Stimulated activated naive CD8-positive, alpha-beta T cell treated with anti-CD3 and anti-CD28 coated beads, Interleukin-15, amount 100 ng/mL, for 72 hours (primary cell): ENCODE data around the gene CEACAM5.
"Not testable (repeated sequence)": the region's sequence is repeated elsewhere in the genome, so short reads cannot be mapped to it uniquely, and the experiment has no call there.

Source experiments
- ATAC-seq: fragments of 150-1000 bp; cut with Tn5 transposase; 2 replicates; pipeline ENCODE4 v1.10.0; 2021; ENCODE audit warnings: mild to moderate bottlenecking, moderate library complexity
- DNase-seq, 2 donors: peaks; one replicate each; pipeline ENCODE4 v3.0.0; 2021 to 2022
- H3K27ac Mint-ChIP-seq, 2 donors: one replicate each; pipeline ENCODE4 v1.8.0; 2022; ENCODE audit warnings: mild to moderate bottlenecking in 2 of 2, mixed read lengths in 2 of 2, moderate library complexity in 2 of 2
- H3K27me3 Mint-ChIP-seq: one replicate; pipeline ENCODE4 v1.8.0; 2022; ENCODE audit warnings: mixed read lengths
- H3K4me1 Mint-ChIP-seq: one replicate; pipeline ENCODE4 v1.8.0; 2022; ENCODE audit warnings: mild to moderate bottlenecking, mixed read lengths
- H3K4me3 Mint-ChIP-seq, 2 donors: one replicate each; pipeline ENCODE4 v1.8.0; 2022; ENCODE audit warnings: mild to moderate bottlenecking in 2 of 2, mixed read lengths in 2 of 2, moderate library complexity in 1 of 2
- H3K9me3 Mint-ChIP-seq, 2 donors: one replicate each; pipeline ENCODE4 v1.8.0; 2022; ENCODE audit warnings: mixed read lengths in 2 of 2

Gene CEACAM5

DNA sequence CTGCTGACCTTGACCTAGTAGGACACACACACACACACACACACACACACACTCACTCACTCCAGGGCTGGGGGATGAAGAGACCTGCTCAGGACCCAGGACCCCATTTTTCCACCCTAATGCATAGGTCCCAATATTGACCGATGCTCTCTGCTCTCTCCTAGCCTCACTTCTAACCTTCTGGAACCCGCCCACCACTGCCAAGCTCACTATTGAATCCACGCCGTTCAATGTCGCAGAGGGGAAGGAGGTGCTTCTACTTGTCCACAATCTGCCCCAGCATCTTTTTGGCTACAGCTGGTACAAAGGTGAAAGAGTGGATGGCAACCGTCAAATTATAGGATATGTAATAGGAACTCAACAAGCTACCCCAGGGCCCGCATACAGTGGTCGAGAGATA, 1.1 kb downstream of the CEACAM5 start:
- not testable (repeated sequence) for H3K4me3 Mint-ChIP-seq, H3K27ac Mint-ChIP-seq, H3K9me3 Mint-ChIP-seq, DNase-seq, ATAC-seq
- peaks cover 11% of the 10 kb centered on the region for H3K4me1 Mint-ChIP-seq
- H3K27me3 Mint-ChIP-seq, result peaks cover 89% of the 10 kb centered on the region

DNA sequence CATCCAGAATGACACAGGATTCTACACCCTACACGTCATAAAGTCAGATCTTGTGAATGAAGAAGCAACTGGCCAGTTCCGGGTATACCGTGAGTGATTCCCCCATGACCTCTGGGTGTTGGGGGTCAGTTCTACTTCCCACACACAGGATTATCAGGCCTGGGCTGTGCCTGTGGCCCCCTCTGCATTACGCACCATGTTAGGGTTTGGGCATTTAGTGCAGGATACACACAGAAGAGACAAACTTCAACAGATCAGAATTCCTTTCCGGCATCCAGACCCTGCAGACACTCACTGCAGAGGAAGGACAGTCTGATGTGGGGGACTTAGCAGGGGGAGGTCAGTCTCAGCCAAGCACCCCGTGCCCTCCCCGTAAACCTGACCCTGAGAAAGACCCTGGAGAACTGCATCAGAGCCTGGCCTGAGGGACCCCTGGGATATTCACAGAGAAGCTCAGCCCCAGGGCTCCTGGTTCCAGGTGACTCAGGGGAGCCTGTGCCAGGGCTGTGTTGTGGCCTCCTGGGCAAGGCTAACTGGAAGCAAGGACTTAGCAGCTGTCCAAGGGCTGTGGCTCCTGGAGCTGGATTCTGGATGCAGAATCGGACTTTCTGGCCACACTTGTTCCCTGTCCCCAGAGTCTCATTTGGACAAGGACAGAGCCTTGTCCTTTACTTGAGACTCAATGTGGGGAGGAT, 1.7 kb downstream of the CEACAM5 start:
- H3K4me1 Mint-ChIP-seq, result peaks cover 11% of the 10 kb centered on the region
- no peaks in the 10 kb centered on the region for H3K9me3 Mint-ChIP-seq
- peaks cover 89% of the 10 kb centered on the region for H3K27me3 Mint-ChIP-seq
- ATAC-seq, result no peak
- no peak overlapping the region for H3K4me3 Mint-ChIP-seq
- no peak for DNase-seq
- no peak overlapping the region for H3K27ac Mint-ChIP-seq

DNA sequence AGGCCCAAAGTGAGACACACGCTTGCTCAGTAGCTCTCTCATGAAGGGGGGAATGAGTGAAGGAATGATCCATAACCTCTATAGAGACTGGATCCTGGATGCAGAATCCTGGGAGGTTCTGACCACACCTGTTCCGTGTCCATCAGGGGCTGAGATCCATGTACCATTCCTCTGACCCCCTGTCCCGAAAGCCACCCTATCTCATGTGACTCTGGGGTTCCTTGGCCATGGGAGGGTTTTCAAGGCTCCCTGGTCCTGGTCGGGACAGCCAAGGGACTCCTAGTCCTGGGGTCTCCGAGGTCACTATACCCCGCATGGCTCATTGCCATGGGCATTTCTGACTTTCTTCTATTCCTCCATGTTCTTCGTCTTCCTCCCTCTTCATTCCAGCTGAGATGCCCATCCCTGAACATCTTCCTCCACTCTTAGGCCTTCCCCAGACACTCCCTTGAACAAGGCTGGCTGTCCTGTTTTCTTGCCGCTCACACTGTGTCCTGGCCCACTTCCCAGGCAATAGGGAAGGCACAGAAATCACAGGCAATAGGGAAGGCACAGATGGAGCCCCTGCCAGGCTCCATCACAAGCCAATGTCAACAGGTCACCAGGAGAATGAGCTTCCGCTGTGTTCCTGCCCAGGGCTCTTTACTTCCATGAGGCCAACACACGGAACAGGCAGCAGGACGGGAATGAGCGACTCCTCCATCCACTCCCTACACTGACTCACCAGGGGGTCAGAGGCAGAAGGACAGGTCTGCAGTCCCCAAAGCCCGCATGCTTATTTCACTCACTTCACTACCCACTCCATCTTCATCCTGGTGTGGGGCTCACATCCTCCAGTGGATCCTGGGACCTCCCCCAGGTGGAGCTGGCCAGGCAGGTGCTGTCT, 3.2 kb downstream of the CEACAM5 start:
- H3K27ac Mint-ChIP-seq, result no peak overlapping the region
- peaks cover 89% of the 10 kb centered on the region for H3K27me3 Mint-ChIP-seq
- H3K4me1 Mint-ChIP-seq, result peaks cover 7% of the 10 kb centered on the region
- no peak overlapping the region for H3K4me3 Mint-ChIP-seq
- H3K9me3 Mint-ChIP-seq, result no peaks in the 10 kb centered on the region
- ATAC-seq, result no peak
- DNase-seq, result no peak

GRCh38 chr19:41714598-41714997, 6.2 kb downstream of the CEACAM5 start:
- no peaks in the 10 kb centered on the region for H3K4me1 Mint-ChIP-seq
- no peak overlapping the region for H3K27ac Mint-ChIP-seq
- no peak overlapping the region for H3K4me3 Mint-ChIP-seq
- no peaks in the 10 kb centered on the region for H3K9me3 Mint-ChIP-seq
- peaks cover 93% of the 10 kb centered on the region for H3K27me3 Mint-ChIP-seq
- DNase-seq (no peak), ATAC-seq (no peak)

DNA sequence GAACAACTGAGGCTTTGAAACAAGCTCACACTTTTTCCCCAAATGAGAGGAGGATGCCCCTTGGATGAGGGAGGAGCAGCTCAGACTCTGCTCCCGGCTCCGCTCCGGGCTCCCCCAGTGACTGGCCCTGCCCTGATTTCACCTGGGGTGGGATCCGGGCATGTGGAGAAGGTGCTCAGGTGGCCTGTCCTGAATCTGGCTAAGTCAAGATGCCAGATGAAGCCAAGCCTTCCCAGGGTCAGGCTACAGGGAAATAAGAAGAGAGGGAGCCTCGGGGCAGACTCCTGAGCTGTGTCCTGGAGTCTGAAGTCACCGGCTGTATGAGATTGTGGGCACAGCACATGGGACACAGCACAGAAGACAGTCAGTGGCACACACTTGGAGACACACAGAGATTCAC, 10.3 kb downstream of the CEACAM5 start:
- Mint-ChIP-seq H3K4me1 (no peaks in the 10 kb centered on the region), H3K27me3 (peaks cover 75% of the 10 kb centered on the region), H3K27ac (no peak overlapping the region), H3K4me3 (no peak overlapping the region), H3K9me3 (no peaks in the 10 kb centered on the region)
- ATAC-seq, result no peak
- no peak for DNase-seq

- Mint-ChIP-seq H3K9me3 (no peaks in the 10 kb centered on the region), H3K4me1 (no peaks in the 10 kb centered on the region), H3K27ac (no peak overlapping the region), H3K4me3 (no peak overlapping the region), H3K27me3 (peaks cover 62% of the 10 kb centered on the region)
- DNase-seq, result no peak
- no peak for ATAC-seq
Observed at GRCh38 chr19:41720103-41720502, 11.7 kb downstream of the CEACAM5 start.

DNA sequence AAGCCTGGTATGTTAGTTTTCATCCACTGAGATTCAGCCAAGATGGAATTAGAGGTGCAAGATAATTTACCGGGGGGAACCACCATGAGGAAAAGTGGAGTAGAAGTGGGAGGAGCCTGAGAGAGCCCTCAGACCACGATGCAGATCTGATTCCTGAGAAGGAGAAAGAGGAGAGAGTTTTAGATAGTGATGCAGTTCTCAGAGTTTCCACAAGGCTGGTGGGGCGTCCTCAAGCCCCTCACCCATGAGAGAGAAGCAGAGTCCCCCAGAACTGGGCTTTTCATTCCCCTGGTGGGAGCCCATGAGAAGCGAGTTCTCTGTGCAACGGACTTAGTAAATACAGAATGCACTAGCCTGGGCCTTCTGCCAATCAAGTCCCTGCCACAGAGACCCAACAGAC, 18.1 kb downstream of the CEACAM5 start:
- Mint-ChIP-seq H3K9me3 (no peaks in the 10 kb centered on the region), H3K4me1 (no peaks in the 10 kb centered on the region), H3K27me3 (peaks cover 33% of the 10 kb centered on the region), H3K4me3 (no peak overlapping the region), H3K27ac (no peak overlapping the region)
- ATAC-seq, result no peak
- no peak for DNase-seq

DNA sequence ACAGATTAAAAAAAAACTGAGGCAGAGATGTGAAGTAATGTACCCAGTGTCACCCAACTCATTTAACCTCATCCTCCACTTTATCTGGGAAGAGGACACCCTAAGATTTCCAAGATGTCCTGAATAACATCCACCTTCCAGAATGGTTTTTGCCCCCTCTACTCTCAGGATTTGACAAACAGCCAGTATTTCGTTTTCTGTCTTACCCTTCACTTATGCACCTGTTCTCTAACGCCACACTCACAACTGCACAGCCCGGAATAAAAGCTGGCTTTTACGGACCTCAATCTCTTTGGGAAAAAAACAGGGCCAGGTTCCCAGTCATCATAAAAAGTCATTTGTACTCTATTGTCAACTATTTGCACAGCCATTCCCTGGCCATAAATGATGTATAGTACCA, 25.7 kb downstream of the CEACAM5 start:
- DNase-seq (no peak), ATAC-seq (no peak)
- H3K9me3 Mint-ChIP-seq, result no peaks in the 10 kb centered on the region
- no peak overlapping the region for H3K27ac Mint-ChIP-seq
- peaks cover 22% of the 10 kb centered on the region for H3K4me1 Mint-ChIP-seq
- H3K4me3 Mint-ChIP-seq, result no peak overlapping the region
- peaks cover 61% of the 10 kb centered on the region for H3K27me3 Mint-ChIP-seq

DNA sequence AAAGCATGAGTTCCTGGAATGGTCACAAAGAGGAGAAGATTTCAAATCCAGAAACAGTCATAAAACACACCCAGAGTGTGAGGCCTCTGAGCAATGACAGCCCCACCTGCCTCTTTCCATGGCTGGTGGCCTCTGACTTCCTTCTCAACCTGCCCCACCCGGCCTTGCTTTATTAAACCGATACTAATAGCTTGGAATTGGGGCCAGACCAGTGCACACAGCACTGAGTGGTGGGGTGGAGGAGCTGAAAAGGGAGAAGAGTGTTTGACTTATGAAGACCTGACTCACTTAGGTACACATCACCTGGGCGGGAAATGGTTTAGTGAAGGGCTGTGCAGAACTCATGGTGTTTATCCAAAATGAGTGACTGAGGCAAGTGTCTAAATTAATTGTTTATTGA, 26.2 kb downstream of the CEACAM5 start:
- peaks cover 26% of the 10 kb centered on the region for H3K4me1 Mint-ChIP-seq
- peaks cover 65% of the 10 kb centered on the region for H3K27me3 Mint-ChIP-seq
- DNase-seq, result no peak

DNA sequence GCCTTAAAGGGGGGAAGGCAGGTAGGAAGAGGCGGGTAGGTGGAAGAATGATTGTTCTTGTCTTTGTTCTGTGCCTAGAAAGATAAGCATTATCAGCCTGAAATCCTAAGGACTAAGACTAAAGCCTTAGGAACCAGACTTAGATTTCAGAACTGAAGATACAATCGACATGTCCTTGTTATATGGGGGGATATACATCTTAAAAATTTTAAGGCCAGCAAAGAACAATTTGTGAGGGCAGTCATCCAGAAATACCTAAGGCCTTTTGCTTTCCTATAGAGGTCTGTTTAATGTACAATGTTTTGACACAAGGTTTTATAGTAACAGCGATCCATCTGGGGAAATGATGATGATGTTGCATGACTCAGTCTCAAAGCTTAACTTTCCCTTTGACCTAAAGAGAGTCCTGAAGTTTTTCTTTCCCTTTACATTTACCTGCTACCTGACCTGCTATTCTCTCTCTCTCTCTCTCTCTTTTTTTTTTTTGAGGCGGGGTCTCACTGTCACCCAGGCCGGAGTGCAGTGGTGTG, 26.7 kb downstream of the CEACAM5 start:
- no peak for ATAC-seq
- H3K9me3 Mint-ChIP-seq, result no peaks in the 10 kb centered on the region
- no peak overlapping the region for H3K4me3 Mint-ChIP-seq
- no peak for DNase-seq
- H3K27ac Mint-ChIP-seq, result peak overlapping the region in 1 of 2 donors; percentile 49
- H3K4me1 Mint-ChIP-seq, result peaks cover 32% of the 10 kb centered on the region
- H3K27me3 Mint-ChIP-seq, result peaks cover 70% of the 10 kb centered on the region

More for the DNA sequence above, 26.2 kb downstream of the CEACAM5 start:
- H3K9me3 Mint-ChIP-seq, result no peaks in the 10 kb centered on the region
- H3K4me3 Mint-ChIP-seq, result no peak overlapping the region
- no peak for ATAC-seq
- H3K27ac Mint-ChIP-seq, result peak overlapping the region in 1 of 2 donors; percentile 49

DNA sequence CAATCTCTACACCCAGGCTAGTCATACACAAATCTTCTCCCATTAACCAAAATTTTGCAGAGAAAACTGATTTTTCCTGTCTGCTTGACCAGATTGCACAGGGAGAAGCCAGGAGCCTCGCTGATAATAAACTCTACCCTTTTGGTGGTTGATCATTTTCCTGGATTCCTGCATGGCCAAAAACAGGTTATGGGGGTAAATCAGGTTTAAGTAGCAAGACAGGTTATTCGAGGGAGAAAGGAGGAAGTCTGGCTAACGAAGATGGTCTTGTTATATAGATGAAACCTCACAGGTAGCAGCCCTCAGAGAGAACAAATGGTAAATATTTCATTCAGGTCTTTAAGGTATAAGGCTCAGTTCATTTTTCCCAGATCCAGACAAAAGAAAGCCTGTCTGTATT, 30.9 kb downstream of the CEACAM5 start:
- DNase-seq (no peak), ATAC-seq (no peak)
- Mint-ChIP-seq H3K27ac (no peak overlapping the region), H3K9me3 (no peaks in the 10 kb centered on the region), H3K27me3 (peaks cover 70% of the 10 kb centered on the region), H3K4me1 (peaks cover 46% of the 10 kb centered on the region), H3K4me3 (no peak overlapping the region)

DNA sequence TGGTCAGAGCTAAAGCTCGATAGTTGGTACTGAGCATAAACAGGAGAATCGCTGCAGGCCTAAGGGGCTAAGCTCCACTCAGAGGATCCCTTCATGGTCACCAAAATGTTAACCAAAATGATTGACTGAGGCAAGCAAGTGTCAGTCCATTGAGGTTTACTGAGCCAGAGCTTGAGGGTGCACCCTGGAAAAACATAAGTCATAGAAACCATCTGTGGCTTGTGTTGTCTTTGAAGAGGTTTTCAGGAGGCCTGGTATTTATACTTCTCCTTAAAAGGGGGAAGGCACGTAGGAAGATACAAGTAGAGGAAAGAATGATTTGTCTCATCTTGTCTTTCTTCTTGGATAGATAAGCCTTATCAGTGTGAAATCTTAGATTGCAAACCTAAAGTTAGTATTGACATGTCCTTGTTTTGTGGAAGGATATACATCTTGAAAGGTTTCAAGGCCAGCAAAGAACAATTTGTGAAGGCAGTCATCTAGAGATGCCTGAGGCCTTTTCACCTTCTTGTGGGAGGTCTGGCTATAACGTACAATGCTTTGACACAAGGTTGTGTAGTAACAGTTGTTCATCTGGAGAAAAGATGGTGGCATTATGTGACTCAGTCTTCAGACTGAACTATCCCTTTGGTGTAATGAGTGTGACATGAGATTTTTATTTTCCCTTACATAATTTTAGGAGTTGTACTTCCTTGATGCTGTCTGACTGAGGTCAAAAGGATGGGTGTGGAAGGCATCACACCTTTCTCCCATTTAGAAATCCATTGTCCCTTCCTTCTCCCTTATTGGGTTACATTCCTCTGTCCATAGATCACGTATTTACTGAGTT, 32.2 kb downstream of the CEACAM5 start:
- peaks cover 45% of the 10 kb centered on the region for H3K4me1 Mint-ChIP-seq
- H3K27me3 Mint-ChIP-seq, result peaks cover 72% of the 10 kb centered on the region
- DNase-seq (peak; percentile 36 to 50), ATAC-seq (peak; percentile 93)
- no peaks in the 10 kb centered on the region for H3K9me3 Mint-ChIP-seq
- H3K27ac Mint-ChIP-seq, result peak overlapping the region in 1 of 2 donors; percentile 69
- peak overlapping the region; percentile 29 to 40 for H3K4me3 Mint-ChIP-seq

- Mint-ChIP-seq H3K27ac (peak overlapping the region in 1 of 2 donors; percentile 31), H3K9me3 (no peaks in the 10 kb centered on the region), H3K4me1 (peaks cover 50% of the 10 kb centered on the region), H3K4me3 (peak overlapping the region; percentile 29 to 40), H3K27me3 (peaks cover 72% of the 10 kb centered on the region)
- ATAC-seq (no peak), DNase-seq (no peak)
Observed at GRCh38 chr19:41741244-41741554, 32.8 kb downstream of the CEACAM5 start.

DNA sequence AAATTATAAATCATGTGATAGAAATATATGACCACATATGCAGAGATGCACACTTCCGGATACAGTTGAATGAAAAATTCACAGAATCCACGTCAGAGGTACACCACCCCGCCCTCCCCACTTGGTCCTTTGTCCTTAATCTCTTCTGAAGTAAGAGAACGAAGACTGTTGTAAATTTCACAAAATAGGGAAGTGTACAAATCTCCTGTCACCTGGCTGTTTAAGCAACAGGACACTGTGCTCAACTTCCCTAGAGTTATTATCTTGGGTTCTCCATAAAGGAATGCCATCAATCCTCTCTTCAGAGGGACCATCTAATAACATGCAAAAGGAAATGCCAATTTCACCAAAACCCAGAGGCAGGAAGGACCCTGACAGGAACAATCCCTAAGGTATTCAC, 36.4 kb downstream of the CEACAM5 start:
- DNase-seq, result no peak
- Mint-ChIP-seq H3K4me3 (no peak overlapping the region), H3K9me3 (no peaks in the 10 kb centered on the region), H3K4me1 (peaks cover 43% of the 10 kb centered on the region), H3K27me3 (peaks cover 80% of the 10 kb centered on the region), H3K27ac (no peak overlapping the region)
- ATAC-seq, result no peak

- Mint-ChIP-seq H3K9me3 (no peaks in the 10 kb centered on the region), H3K4me1 (peaks cover 34% of the 10 kb centered on the region), H3K27me3 (peaks cover 84% of the 10 kb centered on the region), H3K4me3 (no peak overlapping the region), H3K27ac (no peak overlapping the region)
- DNase-seq (no peak), ATAC-seq (no peak)
Observed at GRCh38 chr19:41745756-41746155, 37.3 kb downstream of the CEACAM5 start.
